Endometrial microvascular endothelial cells (primary cell): ENCODE measurements around the gene AMN1. TPM values are rescaled to one million over a fixed set of nuclear protein-coding genes. Genes with fewer than 3 reads are reported as not detected.
"Not testable (repeated sequence)": the region's sequence is repeated elsewhere in the genome, so short reads cannot be mapped to it uniquely, and the experiment has no call there.

ENCODE experiments used
- in situ Hi-C: cut with HindIII; loops from 2 replicates; pipeline ENCODE4 v1.10.0; 2017; ENCODE audit warnings: low sequenced_read_pairs, low pct_unique_long_range_greater_than_20kb; ENCODE audit errors: inconsistent ontology term
- total RNA-seq: library from RNA; depleted of rRNA; stranded (reverse); fragments of >200 nt; gene quantifications from one replicate; pipeline ENCODE4 v1.2.3, GENCODE V29; 2015; ENCODE audit errors: inconsistent ontology term

AMN1 gene
- total RNA-seq, 1 donor from 2014 or later: 8.5 TPM

- in situ Hi-C loops: not testable (repeated sequence)
These were observed 20.7 kb downstream of the AMN1 start for GRCh38 chr12:31708118-31708517.

- in situ Hi-C loops: no loop called here
These were observed 23.2 kb downstream of the AMN1 start for GRCh38 chr12:31705621-31706020.

- in situ Hi-C loops: no loop called here
These were observed 26.8 kb downstream of the AMN1 start for GRCh38 chr12:31702047-31702446.

GRCh38 chr12:31689921-31690320, 38.9 kb downstream of the AMN1 start:
- in situ Hi-C loops: not testable (repeated sequence)

- in situ Hi-C loops: no loop called here
These were observed 41.7 kb downstream of the AMN1 start for GRCh38 chr12:31687101-31687527.

- in situ Hi-C loops: no loop called here
These were observed 43.0 kb downstream of the AMN1 start for GRCh38 chr12:31685801-31686200.

GRCh38 chr12:31682136-31682962, 46.5 kb downstream of the AMN1 start:
- in situ Hi-C loops: no loop called here

GRCh38 chr12:31672521-31672920, 56.3 kb downstream of the AMN1 start:
- in situ Hi-C loops: no loop called here

GRCh38 chr12:31669582-31669981, 59.2 kb downstream of the AMN1 start:
- in situ Hi-C loops: not testable (repeated sequence)

GRCh38 chr12:31669020-31669419, 59.8 kb downstream of the AMN1 start:
- in situ Hi-C loops: no loop called here

- in situ Hi-C loops: no loop called here
These were observed 64.8 kb downstream of the AMN1 start for GRCh38 chr12:31664038-31664437.

GRCh38 chr12:31663576-31663975, 65.2 kb downstream of the AMN1 start:
- in situ Hi-C loops: no loop called here

GRCh38 chr12:31662176-31662849, 66.5 kb downstream of the AMN1 start:
- in situ Hi-C loops: no loop called here

GRCh38 chr12:31659087-31659942, 69.5 kb downstream of the AMN1 start, which contains the start of gene ETFBKMT:
Gene ETFBKMT (plus strand): TSS chr12:31659688. CDS start chr12:31661954, 2,266 bp downstream.
- in situ Hi-C loops: no loop called here

- in situ Hi-C loops: no loop called here
These were observed 70.2 kb downstream of the AMN1 start for GRCh38 chr12:31658471-31659086.

- in situ Hi-C loops: no loop called here
These were observed 73.0 kb downstream of the AMN1 start for GRCh38 chr12:31655792-31656191.

- in situ Hi-C loops: no loop called here
These were observed 73.6 kb downstream of the AMN1 start for GRCh38 chr12:31655208-31655607.

- in situ Hi-C loops: no loop called here
These were observed 76.8 kb downstream of the AMN1 start for GRCh38 chr12:31651893-31652521.
